ENCODE data around the gene DPEP2. TPM values are rescaled to one million over a fixed set of nuclear protein-coding genes. Genes with fewer than 3 reads are reported as not detected.

Gene DPEP2
- total and polyA plus RNA-seq, 2 experiments from 2014 or later: not detected

GRCh38 chr16:67979955-67980678 is 19.2 kb downstream of the DPEP2 start, which contains the start of gene DPEP3:
Gene DPEP3, minus strand, starts transcription at chr16:67980499. Its CDS starts 119 bp downstream, at chr16:67980380.
- Histone ChIP-seq H3K27me3 (no peaks in the 10 kb centered on the region), H3K4me1 (ENCODE audit: insufficient read depth) (no peaks in the 10 kb centered on the region), H3K27ac (no peak within 1 kb of the TSS), H2AFZ (no peak within 1 kb of the TSS), H4K20me1 (ENCODE audit: insufficient read depth, poor library complexity, severe bottlenecking) (no peaks in the 10 kb centered on the region), H3K36me3 (replicated peaks; ENCODE audit: insufficient read depth, low read depth) (no peaks in the 10 kb centered on the region), H3K79me2 (no peaks in the 10 kb centered on the region), H3K4me3 (no peak within 1 kb of the TSS), H3K9me3 (ENCODE audit: low read depth) (no peaks in the 10 kb centered on the region), H3K4me2 (no peak within 1 kb of the TSS), H3K9me2 (replicated peaks; ENCODE audit: insufficient read depth) (no peaks in the 10 kb centered on the region)
- no peak for DNase-seq (ENCODE audit: low spot score)
- TF ChIP-seq CTCF (IDR thresholded peaks at IDR 0.05; ENCODE audit: poor library complexity) (peak; percentile 5), EZH2phosphoT487 (IDR thresholded peaks at IDR 0.05; ENCODE audit: low read depth, severe bottlenecking, unreplicated experiment) (no peak)
- 83% methylated on average over 48 of the region's 62 CpGs for WGBS (ENCODE audit: low lambda C conversion rate, missing lambda C conversion rate)

DNA sequence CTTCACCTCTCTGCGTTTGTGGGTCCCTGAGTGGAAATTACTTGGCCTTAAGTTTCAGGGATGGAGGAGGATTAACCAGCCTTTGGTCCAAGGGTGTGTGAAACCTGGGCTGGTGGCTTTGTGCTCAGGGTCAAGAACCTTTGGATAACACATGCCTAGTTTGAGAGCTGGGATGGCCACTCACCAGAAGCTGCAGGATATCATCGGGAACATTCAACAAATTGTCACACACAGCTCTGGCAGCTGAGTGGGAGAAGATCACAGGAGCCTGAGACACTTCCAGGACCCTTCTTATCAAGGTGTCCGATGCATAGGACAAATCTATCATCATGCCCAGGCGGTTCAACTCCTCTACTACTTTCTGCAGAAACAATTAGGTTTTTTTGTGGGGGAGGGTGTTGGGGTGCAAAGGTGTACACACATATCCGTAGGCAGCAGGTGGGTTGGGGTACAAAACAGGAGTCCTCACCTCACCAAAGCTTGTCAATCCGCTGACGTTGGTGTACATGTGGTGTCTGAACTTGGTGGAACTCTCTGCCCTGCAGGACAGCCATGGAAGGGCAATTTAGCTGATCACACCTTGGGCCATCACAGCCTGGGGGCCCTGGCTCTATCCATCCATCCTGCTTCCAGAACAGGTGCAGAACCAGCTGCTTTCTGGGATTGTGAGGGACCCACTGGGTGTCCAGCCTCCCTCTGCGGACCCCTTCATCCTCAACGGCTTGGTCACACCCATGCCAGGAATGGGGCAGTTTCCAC is 21.6 kb downstream of the DPEP2 start:
- Histone ChIP-seq H3K27me3 (no peaks in the 10 kb centered on the region), H2AFZ (no peak overlapping the region), H3K4me2 (no peak overlapping the region), H3K9me3 (ENCODE audit: low read depth) (no peaks in the 10 kb centered on the region), H3K9me2 (replicated peaks; ENCODE audit: insufficient read depth) (no peaks in the 10 kb centered on the region), H3K79me2 (no peaks in the 10 kb centered on the region), H3K4me3 (no peak overlapping the region), H3K27ac (no peak overlapping the region), H3K36me3 (replicated peaks; ENCODE audit: insufficient read depth, low read depth) (no peaks in the 10 kb centered on the region), H4K20me1 (ENCODE audit: insufficient read depth, poor library complexity, severe bottlenecking) (no peaks in the 10 kb centered on the region), H3K4me1 (ENCODE audit: insufficient read depth) (no peaks in the 10 kb centered on the region)
- TF ChIP-seq EZH2 (IDR thresholded peaks at IDR 0.05; ENCODE audit: borderline replicate concordance) (no peak), CTCF (IDR thresholded peaks at IDR 0.05; ENCODE audit: poor library complexity) (no peak), EZH2phosphoT487 (IDR thresholded peaks at IDR 0.05; ENCODE audit: low read depth, severe bottlenecking, unreplicated experiment) (no peak)
- no peak for DNase-seq (ENCODE audit: low spot score)
- WGBS (ENCODE audit: low lambda C conversion rate, missing lambda C conversion rate): 90% methylated on average over 9 of the region's 9 CpGs

GRCh38 chr16:67977005-67977404 is 22.3 kb downstream of the DPEP2 start:
- H2AFZ ChIP-seq: no peak overlapping the region
- TF ChIP-seq CTCF (IDR thresholded peaks at IDR 0.05; ENCODE audit: poor library complexity): no peak
- no peak for TF ChIP-seq EZH2phosphoT487 (IDR thresholded peaks at IDR 0.05; ENCODE audit: low read depth, severe bottlenecking, unreplicated experiment)
- no peak for TF ChIP-seq EZH2 (IDR thresholded peaks at IDR 0.05; ENCODE audit: borderline replicate concordance)
- no peaks in the 10 kb centered on the region for H3K79me2 ChIP-seq
- H3K4me2 ChIP-seq: no peak overlapping the region
- DNase-seq (ENCODE audit: low spot score): no peak
- no peak overlapping the region for H3K4me3 ChIP-seq
- H3K9me2 ChIP-seq (replicated peaks; ENCODE audit: insufficient read depth): no peaks in the 10 kb centered on the region
- H3K27me3 ChIP-seq: no peaks in the 10 kb centered on the region
- no peaks in the 10 kb centered on the region for H3K36me3 ChIP-seq (replicated peaks; ENCODE audit: insufficient read depth, low read depth)
- H3K9me3 ChIP-seq (ENCODE audit: low read depth): no peaks in the 10 kb centered on the region
- H4K20me1 ChIP-seq (ENCODE audit: insufficient read depth, poor library complexity, severe bottlenecking): no peaks in the 10 kb centered on the region
- 78% methylated on average over 5 of the region's 5 CpGs for WGBS (ENCODE audit: low lambda C conversion rate, missing lambda C conversion rate)
- no peaks in the 10 kb centered on the region for H3K4me1 ChIP-seq (ENCODE audit: insufficient read depth)
- no peak overlapping the region for H3K27ac ChIP-seq

All from hepatocyte (in vitro differentiated cells).